Stimulated activated CD4-positive, alpha-beta T cell treated with anti-CD3 and anti-CD28 coated beads, Interleukin-1b, Interleukin-23, amount 100 ng/mL, for 24 hours (primary cell): ENCODE measurements around the gene STX16.
"Not testable (repeated sequence)": the region's sequence is repeated elsewhere in the genome, so short reads cannot be mapped to it uniquely, and the experiment has no call there.

Experiments used
- DNase-seq, 4 experiments: peaks; one replicate each; pipeline ENCODE4 v3.0.0-alpha.2; 2020; ENCODE audit warnings: low read depth in 4 of 4, low spot score in 1 of 4

The STX16 gene

DNA sequence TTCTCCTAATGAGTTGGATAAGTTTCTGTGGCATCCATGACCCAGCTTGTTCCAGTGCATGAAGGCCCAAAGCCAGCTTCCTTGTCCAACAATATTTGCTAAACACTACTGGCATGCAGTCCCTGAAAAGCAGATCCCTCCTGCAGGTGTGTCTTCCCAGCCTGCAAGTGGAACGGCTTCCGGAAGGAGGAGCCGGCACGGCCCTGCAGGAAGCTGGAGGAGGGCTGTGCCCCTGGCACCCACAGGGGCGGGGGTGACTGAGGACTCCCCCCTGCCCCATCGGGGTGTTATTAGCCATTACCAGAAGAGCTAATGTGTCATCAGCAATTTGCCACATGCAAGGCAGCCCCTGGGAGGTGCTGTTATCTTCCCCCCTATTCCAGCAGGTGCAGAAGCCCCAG is 68.9 kb downstream of the STX16 start:
- DNase-seq: no peak

GRCh38 chr20:58720890-58721289 is 69.8 kb downstream of the STX16 start:
- no peak for DNase-seq

DNA sequence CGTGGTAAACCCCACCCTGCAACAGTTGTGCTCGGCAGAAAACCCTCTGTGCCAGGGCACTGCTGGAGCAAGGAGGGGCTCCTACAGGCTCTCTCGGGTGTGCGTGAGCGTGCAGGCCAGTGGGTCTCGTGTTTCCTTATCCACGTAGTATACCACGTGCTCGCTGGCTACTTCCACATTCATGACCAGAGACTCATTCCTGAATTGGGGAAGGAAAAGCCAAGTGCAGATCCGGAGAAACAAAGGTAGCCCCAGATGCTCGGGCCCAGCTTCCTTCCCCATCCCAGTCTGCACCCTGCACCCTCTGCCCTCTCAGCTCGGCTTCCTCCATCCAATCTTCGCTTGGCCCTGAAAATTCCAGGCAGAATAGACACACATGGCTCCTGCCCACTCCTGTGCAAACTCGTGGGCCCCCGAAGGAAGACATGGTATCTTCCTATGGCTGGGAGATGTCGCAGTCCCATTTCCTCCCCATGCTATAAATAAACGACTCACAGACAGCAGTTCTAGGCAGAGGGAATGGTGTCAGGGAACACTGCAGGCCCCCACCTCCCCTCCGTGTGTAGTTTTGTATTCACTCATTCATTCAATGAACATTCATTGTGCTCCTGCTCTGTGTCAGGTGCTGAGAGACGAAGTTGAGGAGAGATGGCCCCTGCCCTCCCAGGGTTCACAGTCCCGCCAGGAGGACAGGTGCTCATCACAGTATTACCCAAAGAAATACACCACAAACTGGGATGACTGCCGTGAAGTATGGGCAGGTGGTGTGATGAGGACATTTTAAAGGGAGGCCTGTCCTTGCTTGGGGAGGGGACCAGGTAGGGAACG is 71.1 kb downstream of the STX16 start:
- DNase-seq: no peak

DNA sequence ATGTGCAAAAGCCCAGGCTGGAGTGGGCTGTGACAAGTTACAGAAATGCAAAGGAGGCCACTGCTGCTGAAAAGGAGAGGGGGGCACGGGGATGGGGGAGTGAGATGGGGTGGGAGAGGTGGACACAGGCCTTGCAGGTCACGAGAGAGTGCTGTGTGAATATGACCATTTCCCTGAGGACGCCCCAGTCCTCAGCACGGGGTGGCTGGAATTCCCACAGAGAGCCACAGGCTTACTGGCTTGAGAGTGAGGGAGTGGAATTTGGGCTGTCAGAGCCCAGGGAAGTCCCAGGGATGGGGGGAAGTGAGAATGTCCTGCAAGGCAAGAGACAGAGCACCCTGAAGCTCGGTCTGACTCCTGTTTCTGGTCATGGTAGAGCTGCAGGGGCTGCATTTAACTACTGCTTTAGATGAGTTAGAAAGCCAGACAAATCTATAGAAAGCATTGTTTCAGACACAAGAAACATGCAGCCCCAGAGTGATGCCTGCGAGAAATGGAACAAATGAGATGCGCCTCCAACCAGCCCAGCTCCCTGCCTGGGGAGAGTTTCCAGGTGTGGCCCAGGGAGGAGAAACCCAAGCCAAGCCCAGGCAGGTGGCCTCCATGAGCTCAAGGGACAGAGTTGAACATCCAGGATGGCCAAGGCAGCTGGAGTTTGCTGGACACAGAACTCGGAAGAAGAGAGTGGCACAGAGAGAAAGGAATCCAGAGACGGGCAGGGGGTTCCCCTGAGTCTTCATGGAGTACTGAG is 72.0 kb downstream of the STX16 start:
- DNase-seq: no peak

GRCh38 chr20:58723628-58723984 is 72.5 kb downstream of the STX16 start:
- no peak for DNase-seq

GRCh38 chr20:58726156-58726555 is 75.1 kb downstream of the STX16 start:
- DNase-seq: not testable (repeated sequence)
